GM19468 (cell line): Measurements from ENCODE around the gene TYMS.
"Not testable (repeated sequence)": the region's sequence is repeated elsewhere in the genome, so short reads cannot be mapped to it uniquely, and the experiment has no call there.

ENCODE experiments used
- ATAC-seq: cut with Tn5 transposase; IDR thresholded peaks from one replicate; pipeline ENCODE4 v1.9.1; 2021; ENCODE audit warnings: mild to moderate bottlenecking, moderate library complexity, moderate number of reproducible peaks; ENCODE audit not compliant: unreplicated experiment; ENCODE audit errors: extremely low read depth

The TYMS gene

DNA sequence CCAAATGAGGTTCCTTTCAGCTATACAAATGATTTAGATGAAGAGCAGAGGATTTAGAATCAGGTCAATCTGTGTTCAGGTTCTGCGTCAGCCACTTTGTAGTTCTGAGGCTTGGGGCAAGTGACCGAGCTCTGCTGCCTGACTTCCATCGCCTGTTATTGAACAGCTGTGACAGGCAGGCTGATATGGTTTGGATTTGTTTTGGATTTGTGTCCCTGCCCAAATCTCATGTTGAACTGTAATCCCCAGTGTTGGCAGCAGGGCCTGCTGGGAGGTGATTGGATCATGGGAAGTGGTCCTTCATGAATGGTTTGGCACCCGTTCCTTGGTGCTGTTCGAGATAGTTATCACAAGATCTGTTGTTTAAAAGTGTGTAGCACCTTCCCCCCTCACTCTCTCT lies 18.6 kb downstream of the TYMS start:
- ATAC-seq = no peak

DNA sequence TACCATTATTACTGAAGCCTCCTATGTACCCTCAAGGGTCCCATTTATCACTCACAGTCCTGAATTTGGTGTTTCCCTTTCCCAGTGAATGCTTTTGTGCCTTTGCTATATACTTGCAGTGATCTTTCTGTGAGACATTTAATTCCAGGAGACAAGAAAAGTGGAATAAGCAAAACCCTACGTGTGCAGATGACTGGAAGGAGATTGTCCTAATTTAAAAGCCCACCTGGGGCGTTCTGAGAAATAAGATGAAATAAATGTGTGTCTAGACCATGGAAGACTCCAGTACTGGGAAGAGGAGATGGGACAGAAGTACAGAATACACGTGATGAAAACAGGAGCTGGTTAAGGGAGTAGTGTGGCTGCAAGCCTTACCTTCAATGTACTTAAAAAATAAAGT lies 19.3 kb downstream of the TYMS start:
- no peak for ATAC-seq

DNA sequence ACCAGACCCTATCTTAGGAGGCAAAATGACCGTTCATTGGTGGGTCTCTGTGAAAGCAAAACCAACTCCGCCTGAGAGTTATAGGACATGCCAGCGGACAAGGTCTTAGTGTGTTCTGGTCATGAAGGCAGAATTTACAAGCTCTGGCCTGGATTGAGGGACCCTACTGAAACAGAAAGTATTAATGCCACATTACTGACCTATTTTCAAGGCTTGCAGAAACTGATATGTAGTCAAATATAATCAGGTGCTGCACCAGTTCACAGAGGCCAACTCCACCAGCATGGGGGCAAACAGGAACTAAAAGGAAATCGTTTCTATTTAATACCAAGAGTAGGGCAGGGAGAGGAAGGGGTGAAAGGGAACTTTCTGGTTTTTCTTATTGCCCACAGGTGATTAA lies 19.7 kb downstream of the TYMS start:
- no peak for ATAC-seq

DNA sequence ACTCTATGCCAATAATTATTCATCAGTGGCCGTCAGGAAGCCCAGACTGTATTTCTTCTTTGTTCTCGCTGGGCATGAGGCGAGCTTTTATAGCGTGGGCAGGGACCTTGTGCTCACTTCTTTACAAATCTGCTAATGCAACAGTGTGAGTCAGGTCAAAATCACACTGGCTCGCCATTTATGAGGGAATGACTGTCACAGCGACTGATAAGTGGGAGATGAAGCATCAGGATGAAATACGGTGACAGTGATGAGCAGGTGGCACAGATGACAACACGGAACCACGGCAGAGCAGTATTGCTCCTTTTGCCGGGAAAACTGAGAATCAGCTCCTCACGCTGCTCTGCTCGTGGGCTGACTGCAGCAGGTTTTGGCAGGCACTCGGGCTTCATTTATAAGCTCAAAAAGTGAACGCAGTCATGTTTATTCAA lies 20.5 kb downstream of the TYMS start:
- no peak for ATAC-seq

DNA sequence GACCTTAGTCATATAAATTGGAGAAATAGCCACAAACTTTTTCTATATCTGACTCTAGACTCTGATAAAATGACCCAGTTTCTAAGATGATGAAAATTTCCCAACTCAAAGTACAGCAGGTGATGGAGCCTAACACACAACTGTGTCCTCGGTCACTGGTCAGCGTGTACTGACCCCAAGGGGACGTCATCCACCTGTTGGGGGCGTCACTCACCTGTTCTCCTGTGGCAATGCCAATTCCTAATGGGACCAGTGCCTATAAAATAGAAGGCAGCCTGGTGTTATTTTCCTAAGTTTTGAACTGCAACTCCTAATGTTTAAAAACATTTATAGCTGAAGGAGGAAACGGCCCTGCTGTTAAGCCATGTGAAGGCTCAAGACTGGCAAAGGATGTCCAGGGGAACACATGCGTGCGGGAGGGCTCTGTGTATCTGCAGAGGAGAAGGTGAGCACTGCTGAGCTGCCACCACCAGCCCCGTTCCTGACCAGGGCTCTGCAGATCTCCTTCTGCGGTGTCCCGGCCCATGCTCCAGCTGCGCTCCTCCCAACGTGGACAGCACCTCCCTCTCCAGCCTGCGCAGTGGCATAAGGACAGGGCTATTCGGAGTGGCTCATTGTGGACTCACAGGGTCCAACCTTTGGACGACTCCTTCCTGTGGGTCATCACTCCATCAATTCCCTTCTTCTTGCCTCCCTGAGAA lies 21.2 kb downstream of the TYMS start:
- ATAC-seq = no peak

DNA sequence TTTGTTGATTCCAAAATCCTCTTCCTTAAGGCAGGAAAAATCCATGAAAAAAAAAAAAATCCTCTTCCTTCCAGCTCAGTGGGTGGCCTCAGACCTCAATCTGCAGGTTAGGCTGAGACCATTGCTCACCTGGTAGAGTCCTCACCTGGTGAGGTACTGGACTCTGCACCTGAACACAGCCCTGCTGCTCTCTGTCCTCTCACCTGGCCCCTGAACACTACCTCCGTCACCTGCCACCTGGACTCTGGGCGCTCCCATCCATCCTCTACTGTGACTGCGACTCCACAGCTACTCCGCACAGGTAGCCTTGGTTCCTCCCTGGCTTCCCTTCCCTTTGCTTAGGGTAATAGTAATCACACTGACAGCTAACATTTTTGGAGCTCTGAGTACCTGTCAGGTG lies 22.1 kb downstream of the TYMS start:
- ATAC-seq = no peak

DNA sequence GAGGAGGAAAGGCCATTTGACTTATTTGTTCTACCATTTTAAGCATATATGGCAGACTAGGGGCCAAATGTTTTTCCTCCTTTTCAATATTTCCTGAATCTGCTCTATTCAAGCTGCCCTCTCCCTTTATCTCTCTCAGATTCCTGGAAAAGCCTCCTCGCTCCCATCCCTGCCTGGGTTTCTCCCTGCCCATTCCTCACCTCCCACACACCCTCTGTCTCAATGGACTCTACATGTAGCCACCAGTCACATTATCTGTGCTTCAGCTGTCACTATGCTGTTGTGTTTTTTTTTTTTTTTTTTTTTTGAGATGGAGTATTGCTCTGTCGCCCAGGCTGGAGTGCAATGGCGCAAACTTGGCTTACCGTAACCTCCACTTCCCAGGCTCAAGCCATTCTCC lies 22.9 kb downstream of the TYMS start:
- ATAC-seq = no peak

DNA sequence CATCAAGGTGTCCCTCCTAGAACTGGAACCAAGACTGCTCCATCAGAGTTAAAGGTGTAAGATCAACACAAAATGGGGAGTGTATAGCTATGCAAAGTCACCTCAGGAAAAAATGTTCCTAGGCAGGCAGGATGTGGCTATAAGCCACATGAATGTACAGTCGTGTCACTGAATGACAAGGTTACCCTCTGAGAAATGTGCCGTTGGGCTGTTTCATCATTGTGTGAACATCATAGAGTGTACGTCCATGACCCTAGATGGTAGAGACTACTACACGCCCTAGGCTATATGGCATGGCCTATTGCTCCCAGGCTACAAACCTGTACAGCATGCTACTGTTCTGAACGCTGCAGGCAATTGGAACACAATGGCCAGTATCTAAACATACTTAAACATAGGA lies 24.5 kb downstream of the TYMS start:
- no peak for ATAC-seq

DNA sequence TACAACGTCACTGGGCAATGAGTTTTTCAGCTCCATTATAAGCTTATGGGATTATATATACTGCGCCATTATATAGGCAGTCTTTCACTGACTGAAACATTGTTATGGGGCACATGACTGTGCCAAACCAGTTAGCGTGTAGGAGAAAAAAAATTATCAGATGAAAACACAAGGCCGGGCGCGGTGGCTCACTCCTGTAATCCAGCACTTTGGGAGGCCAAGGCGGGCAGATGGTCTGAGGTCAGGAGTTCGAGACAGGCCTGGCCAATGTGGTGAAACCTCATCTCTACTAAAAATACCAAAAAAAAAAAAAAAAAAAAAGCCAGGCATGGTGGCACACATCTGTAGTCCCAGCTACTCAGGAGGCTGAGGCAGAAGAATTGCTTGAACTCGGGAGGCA lies 25.0 kb downstream of the TYMS start:
- ATAC-seq = not testable (repeated sequence)

DNA sequence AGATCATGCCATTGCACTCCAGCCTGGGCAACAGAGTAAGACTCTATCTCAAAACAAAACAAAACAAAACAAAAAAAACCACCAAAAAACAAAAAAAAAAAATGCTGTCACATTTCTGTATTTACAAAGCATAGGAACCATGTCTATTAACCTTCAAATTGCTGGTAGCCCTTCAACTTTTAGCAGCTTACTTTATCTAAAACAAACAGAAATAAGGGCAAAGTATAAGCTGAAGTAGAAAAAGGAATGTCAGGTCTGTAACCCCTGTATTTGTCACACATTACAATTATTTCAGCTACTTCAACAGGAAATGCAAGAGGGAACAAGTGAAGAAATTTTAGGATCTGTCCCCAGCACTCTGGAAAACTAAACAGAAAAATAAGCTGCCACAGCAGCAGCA lies 25.4 kb downstream of the TYMS start:
- no peak for ATAC-seq

DNA sequence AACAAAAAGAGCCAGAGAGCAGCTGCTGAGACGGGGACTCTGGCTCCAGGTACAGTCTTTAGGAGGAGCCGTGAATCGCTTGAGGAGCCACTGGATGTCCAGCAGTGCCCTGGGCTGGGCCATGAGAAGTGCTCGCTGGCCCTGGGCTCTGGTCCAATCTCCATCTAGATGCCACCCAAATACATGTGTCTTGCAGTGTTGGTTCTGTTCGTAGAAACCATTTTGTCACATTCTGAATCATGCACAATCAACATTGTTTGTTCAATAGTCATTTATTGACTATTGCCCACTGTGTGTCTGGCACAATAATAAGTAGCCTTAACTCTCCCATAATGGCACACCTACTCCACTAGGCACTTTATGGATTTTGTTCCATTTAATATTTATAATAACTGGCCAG lies 26.1 kb downstream of the TYMS start:
- no peak for ATAC-seq

DNA sequence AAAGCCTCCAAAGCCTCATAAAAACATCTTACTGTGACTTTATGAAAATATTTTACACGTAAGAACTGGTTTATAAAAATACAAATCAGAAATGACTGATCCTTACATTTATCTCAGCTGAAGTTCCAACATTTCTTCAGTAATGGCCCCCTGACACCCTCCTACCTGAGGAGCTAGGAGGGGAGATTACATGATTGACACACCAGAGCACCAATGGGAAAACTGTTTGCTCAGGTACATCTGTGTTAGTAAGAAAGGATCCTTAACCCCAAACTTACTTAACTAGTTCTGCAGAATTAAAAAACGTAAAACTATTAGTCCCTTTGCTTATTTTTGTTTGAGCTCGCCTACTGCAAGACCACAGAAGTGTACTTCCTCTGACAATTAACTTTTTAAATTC lies 28.0 kb downstream of the TYMS start:
- ATAC-seq = no peak

DNA sequence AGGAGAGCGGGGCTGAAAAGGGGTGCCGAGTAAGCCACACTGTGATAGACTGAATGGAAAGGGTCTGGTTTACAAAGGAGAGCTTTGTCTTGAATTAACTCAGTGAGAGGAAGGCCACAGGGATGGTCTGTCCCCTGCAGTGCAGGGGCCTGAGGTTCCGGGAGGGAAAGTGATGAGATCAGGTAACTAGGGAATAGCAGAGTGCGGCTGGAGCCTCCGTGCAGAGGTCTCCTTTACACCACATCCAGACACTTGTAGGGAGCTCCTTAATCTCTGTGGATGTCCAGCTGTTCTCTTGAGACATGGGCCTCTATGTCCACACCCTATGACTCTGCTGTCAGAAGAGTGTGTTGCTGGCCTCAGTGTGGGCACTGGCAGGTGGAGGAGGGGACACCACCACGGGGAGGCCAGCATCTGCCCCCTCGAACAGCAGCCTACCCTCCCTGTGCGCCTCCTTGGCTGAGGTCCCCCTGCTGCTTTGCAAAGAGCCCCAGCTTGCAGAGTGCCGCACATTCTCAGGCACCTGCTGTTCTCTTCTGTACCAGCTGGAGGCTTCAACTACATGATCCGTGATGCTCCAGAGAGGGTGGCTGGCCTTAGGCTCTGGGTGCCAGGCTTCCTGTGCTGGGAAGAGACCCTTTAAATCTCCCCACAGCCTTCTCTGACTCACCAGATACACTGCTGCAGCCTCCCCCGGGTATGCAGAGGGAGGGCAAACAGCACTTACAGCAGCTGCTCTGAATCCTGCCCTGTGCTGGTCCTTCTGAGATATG lies 29.1 kb downstream of the TYMS start:
- no peak for ATAC-seq

DNA sequence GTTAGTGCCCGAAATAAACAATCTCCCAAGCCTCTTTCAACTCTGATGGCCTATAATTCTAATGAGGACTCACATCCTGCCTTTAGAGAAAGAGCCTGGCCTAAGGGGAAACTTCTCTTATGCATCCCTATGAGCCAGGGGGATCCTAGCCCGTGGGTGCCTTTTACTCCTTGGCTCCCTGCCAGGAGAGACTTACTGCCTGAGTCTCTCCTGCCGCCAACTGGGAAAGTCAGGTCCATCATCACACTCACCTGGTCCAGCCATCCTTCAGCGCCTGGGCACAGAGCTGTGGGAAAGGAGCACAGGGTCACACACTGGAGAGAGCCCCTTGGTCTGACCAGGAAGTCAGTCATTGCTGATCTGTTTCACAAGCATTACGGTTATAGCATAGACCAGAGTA lies 30.9 kb downstream of the TYMS start:
- no peak for ATAC-seq

DNA sequence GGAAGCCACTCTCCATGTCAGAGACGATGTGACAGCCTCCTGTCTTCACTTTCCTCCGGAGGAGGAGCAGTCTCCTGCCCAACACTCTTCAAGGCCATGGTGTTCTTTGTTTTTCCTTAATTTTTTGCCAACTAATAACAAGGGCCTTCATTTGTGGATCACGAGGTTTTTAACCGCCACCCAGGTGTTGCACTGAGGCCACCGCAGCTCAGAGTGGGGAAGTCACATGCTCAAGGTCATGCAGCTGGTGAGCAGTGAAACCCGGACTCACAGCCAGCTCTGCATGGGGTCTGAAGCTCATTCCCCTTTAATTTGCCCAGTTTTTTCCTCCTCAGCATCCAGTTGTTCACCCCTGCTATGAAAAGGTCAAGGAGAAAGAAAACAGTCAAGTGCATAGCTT lies 35.4 kb downstream of the TYMS start:
- ATAC-seq = no peak

DNA sequence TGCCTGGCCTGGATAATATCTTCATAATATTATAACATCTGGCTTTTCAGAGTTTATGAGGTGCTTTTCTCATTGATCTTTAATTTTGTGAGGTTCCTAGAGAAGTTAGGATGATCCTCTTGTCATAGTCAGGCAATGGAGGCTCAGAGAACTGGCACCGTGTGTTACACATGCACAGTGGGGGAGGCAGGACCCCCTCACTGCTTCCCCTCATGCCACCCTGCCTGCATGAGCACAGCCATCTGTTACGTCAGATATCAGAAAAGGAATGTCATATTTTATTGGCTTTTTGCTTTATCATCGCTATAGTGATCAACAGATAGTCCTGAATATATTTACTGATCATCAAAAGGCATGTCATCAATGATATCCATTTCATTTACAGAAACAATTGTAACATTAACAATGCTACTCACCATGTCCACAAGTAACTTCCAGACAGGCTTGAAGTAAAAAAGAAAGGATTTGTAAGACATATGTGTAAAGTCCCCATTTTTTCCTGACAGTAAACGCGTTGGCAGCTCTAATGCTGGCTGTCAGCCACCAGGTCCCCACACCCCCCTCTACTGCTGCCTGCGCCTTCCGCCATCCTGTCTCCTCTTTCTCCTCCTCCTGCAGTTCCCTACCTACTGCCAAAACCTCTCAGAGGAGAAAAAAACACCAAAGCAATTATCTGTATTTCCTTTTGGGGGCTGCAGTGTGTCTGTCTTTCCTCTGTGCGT lies 36.2 kb downstream of the TYMS start:
- ATAC-seq = no peak

DNA sequence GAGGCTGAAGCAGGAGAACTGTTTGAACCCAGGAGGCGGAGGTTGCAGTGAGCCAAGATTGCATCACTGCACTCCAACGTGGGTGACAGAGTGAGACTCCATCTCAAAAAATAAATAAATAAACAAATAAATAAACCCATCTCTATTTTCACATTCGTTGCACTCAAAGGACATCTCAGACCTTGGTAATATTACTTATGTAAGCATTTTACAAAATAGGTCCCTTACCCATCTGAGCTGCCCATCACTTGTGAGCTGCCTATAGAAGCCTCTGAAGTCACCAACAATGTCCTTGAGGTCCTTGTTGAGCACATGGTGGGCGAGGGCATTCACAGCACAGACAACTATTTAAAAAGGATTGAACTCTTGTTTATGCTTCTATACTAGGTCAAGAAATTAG lies 39.6 kb downstream of the TYMS start:
- ATAC-seq = no peak

DNA sequence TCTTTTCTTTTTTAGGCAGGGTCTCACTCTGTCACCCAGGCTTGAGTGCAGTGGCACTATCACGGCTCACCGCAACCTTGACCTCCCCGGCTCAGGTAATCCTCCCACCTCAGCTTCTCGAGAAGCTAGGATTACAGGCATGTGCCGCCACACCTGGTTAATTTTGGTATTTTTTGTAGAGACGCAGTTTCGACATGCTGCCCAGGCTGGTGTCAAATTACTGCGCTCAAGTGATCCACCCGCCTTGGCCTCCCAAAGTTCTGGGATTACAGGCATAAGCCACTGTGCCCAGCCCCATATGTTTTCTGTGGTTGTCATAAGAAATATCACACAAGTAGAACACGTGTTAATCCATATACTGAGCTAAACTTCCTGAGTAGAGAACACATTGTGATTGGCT lies 40.3 kb downstream of the TYMS start:
- no peak for ATAC-seq

DNA sequence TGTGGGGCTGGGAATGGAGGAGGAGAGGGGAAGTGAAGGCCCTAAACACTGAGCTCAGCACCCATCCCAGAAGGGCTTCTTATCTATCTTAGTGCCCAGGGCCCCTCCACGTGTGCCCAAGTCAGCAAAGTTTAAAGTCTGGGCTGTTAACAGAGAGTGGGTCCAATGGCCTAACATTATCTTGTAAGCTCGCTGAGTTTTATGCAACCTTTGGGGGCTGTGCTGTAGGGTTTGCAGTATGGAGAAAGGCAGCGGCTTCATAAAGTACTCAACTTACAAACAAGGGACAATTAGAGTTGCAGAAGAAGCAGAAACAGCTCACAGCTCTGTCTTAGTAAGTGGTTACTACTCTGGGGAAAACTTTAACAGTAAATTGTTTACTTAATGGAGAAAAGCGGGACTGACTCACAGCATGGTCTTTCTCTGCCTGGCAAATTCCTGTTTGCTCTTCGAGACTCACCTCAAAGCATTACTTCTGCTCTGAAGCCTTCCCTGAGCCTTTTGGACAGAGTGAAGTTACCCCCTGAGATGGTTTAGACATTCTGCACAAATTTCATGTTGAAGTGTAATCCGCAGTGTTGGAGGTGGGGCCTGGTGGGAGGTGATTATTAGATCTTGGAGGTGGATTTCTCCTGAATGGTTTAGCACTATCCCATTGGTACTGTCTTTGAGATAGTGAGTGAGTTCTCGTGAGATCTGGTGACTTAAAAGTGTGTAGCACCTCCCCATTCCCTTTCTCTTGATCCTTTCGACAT lies 45.9 kb downstream of the TYMS start:
- no peak for ATAC-seq

DNA sequence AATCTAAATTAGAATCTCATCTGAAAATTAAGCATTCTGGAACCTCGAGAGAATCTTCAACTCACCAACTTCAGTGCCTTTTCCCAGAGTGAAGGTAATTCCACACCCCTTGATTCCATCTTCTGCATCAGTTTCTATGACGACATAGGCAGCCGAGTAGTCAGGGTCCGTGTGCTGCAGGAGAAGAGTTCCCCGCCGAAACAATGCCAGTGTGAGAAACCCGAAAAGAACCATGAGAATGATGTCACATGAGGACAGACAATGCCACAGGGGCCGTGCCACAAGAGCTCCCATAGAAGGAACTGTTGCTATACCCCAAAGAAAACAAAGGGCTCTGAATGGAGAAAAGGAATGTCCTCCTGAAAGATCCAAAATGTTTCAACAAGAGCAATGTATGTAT lies 49.0 kb downstream of the TYMS start:
- ATAC-seq = no peak

DNA sequence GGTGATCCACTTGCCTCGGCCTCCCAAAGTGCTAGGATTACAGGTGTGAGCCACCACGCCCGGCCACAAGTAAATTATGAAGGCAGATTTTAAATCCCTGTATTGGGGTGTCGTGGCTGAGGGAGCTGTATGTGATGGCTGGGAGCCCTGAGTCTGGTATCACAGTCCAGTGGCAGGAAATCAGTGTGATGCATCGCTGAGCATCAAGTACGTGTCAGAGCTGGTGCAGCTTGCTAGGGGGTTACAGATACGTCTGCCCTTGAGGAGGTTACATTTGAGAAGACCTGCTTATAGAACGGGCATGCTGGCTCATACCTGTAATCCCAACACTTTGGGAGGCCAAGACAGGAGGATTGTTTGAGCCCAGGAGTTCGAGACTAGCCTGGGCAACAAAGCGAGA lies 50.6 kb downstream of the TYMS start:
- ATAC-seq = no peak
